HG03558 (cell line): Measurements from ENCODE around the gene ITGAE.
"Not testable (repeated sequence)": the region's sequence is repeated elsewhere in the genome, so short reads cannot be mapped to it uniquely, and the experiment has no call there.

Experiments used
- ATAC-seq: cut with Tn5 transposase; IDR thresholded peaks from one replicate; pipeline ENCODE4 v1.9.1; 2021; ENCODE audit warnings: moderate number of reproducible peaks; ENCODE audit not compliant: unreplicated experiment; ENCODE audit errors: extremely low read depth

The ITGAE gene

GRCh38 chr17:3796110-3796821, 4.7 kb downstream of the ITGAE start:
- peak; percentile 58 for ATAC-seq

GRCh38 chr17:3795390-3796102, 5.4 kb downstream of the ITGAE start:
- ATAC-seq: no peak

- ATAC-seq: no peak
These were observed 6.2 kb downstream of the ITGAE start for GRCh38 chr17:3794557-3795389.

- not testable (repeated sequence) for ATAC-seq
These were observed 6.8 kb downstream of the ITGAE start for GRCh38 chr17:3794152-3794551.

GRCh38 chr17:3793258-3793657, 7.7 kb downstream of the ITGAE start:
- not testable (repeated sequence) for ATAC-seq

GRCh38 chr17:3792481-3792880, 8.5 kb downstream of the ITGAE start:
- ATAC-seq: no peak

GRCh38 chr17:3788200-3788599, 12.8 kb downstream of the ITGAE start:
- no peak for ATAC-seq

- not testable (repeated sequence) for ATAC-seq
These were observed 15.7 kb downstream of the ITGAE start for GRCh38 chr17:3785323-3785722.

GRCh38 chr17:3782751-3783150, 18.2 kb downstream of the ITGAE start:
- ATAC-seq: no peak

GRCh38 chr17:3780986-3781385, 20.0 kb downstream of the ITGAE start:
- ATAC-seq: no peak

GRCh38 chr17:3777366-3778120, 23.4 kb downstream of the ITGAE start:
- ATAC-seq: no peak

GRCh38 chr17:3773966-3774365, 27.0 kb downstream of the ITGAE start:
- no peak for ATAC-seq

GRCh38 chr17:3773511-3773910, 27.5 kb downstream of the ITGAE start:
- ATAC-seq: no peak

GRCh38 chr17:3772764-3773163, 28.2 kb downstream of the ITGAE start:
- no peak for ATAC-seq

GRCh38 chr17:3771140-3771539, 29.8 kb downstream of the ITGAE start:
- no peak for ATAC-seq

- no peak for ATAC-seq
These were observed 30.5 kb downstream of the ITGAE start for GRCh38 chr17:3770466-3770865.

- no peak for ATAC-seq
These were observed 32.2 kb downstream of the ITGAE start for GRCh38 chr17:3768769-3769168.

GRCh38 chr17:3768341-3768740, 32.6 kb downstream of the ITGAE start:
- ATAC-seq: no peak

GRCh38 chr17:3766779-3767178, 34.2 kb downstream of the ITGAE start:
- no peak for ATAC-seq

GRCh38 chr17:3765981-3766380, 35.0 kb downstream of the ITGAE start:
- ATAC-seq: no peak
